Liver (tissue), 3 donors: ENCODE data around the gene GCGR.

Experiments used
- EGR1 ChIP-seq, 2 donors: IDR thresholded peaks; 2 replicates each; pipeline ENCODE4 v1.6.1; 2016 to 2018; ENCODE audit warnings: antibody characterized with exemption in 2 of 2, low read depth in 2 of 2
- FOXA1 ChIP-seq: IDR thresholded peaks from 2 replicates; pipeline ENCODE4 v1.6.1; 2016; ENCODE audit warnings: antibody characterized with exemption
- GABPA ChIP-seq, 2 donors: IDR thresholded peaks in 1 of 2; conservative IDR thresholded peaks in 1 of 2; 2 replicates each; pipeline ENCODE4 v1.6.1; 2016; ENCODE audit warnings: antibody characterized with exemption in 2 of 2, mild to moderate bottlenecking in 1 of 2, moderate library complexity in 1 of 2
- HNF4A ChIP-seq, 2 donors: conservative IDR thresholded peaks; 2 replicates each; pipeline ENCODE4 v1.6.1; 2016; ENCODE audit warnings: antibody characterized with exemption in 2 of 2, mild to moderate bottlenecking in 2 of 2
- JUND ChIP-seq, 2 donors: IDR thresholded peaks; 2 replicates each; pipeline ENCODE4 v1.6.1; 2016; ENCODE audit warnings: antibody characterized with exemption in 2 of 2
- RAD21 ChIP-seq, 2 donors: IDR thresholded peaks; 2 replicates each; pipeline ENCODE4 v1.6.1; 2016; ENCODE audit warnings: antibody characterized with exemption in 2 of 2, mild to moderate bottlenecking in 2 of 2
- SP1 ChIP-seq: IDR thresholded peaks from 2 replicates; pipeline ENCODE4 v1.6.1; 2018; ENCODE audit warnings: antibody characterized with exemption, mild to moderate bottlenecking
- TAF1 ChIP-seq: conservative IDR thresholded peaks from 2 replicates; pipeline ENCODE4 v1.6.1; 2016; ENCODE audit warnings: antibody characterized with exemption, mild to moderate bottlenecking
- YY1 ChIP-seq: IDR thresholded peaks from 2 replicates; pipeline ENCODE4 v1.6.1; 2016; ENCODE audit warnings: antibody characterized with exemption, mild to moderate bottlenecking
- TF ChIP-seq, protein P1 (sequence below): fragments of 150-350 bp; IDR thresholded peaks from 2 replicates; pipeline ENCODE4 v1.5.1; 2017; ENCODE audit warnings: improper control_type of control experiment, low read depth, low read length; ENCODE audit not compliant: missing input control
- TF ChIP-seq, protein P2 (sequence below): IDR thresholded peaks from 2 replicates; pipeline ENCODE4 v1.6.1; 2016; ENCODE audit warnings: antibody characterized with exemption
- TF ChIP-seq, protein P3 (sequence below): IDR thresholded peaks from 2 replicates; pipeline ENCODE4 v1.6.1; 2016; ENCODE audit warnings: antibody characterized with exemption, mild to moderate bottlenecking
- TF ChIP-seq, protein P4 (sequence below): IDR thresholded peaks from 2 replicates; pipeline ENCODE4 v1.6.1; 2016; ENCODE audit warnings: antibody characterized with exemption
- donor health status: healthy.
- donor health status: healthy.

DNA sequence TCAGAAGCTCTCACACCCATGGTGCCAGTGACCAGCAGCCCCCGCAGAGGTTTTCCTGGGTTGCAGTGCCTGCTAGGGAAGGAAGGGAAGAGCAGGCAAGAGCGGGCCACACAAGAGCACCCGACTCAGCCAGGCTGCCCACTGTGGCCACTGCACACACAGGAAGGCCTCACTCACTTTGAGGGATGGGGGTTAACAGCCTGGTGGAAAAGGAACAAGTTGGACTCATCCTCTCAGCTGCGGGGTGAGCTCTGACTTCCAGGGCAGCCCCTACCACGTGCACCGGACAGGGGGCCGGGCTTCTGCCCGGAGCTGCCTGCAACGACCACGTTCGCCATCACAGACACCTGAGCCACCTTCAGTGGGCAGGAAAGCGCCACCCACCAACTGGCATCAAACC is 48.3 kb downstream of the GCGR start:
- TF ChIP-seq, protein P1, sequence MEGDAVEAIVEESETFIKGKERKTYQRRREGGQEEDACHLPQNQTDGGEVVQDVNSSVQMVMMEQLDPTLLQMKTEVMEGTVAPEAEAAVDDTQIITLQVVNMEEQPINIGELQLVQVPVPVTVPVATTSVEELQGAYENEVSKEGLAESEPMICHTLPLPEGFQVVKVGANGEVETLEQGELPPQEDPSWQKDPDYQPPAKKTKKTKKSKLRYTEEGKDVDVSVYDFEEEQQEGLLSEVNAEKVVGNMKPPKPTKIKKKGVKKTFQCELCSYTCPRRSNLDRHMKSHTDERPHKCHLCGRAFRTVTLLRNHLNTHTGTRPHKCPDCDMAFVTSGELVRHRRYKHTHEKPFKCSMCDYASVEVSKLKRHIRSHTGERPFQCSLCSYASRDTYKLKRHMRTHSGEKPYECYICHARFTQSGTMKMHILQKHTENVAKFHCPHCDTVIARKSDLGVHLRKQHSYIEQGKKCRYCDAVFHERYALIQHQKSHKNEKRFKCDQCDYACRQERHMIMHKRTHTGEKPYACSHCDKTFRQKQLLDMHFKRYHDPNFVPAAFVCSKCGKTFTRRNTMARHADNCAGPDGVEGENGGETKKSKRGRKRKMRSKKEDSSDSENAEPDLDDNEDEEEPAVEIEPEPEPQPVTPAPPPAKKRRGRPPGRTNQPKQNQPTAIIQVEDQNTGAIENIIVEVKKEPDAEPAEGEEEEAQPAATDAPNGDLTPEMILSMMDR = no peak
- TF ChIP-seq, protein P2, sequence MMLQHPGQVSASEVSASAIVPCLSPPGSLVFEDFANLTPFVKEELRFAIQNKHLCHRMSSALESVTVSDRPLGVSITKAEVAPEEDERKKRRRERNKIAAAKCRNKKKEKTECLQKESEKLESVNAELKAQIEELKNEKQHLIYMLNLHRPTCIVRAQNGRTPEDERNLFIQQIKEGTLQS = no peak
- no peak for TF ChIP-seq SP1
- TF ChIP-seq GABPA (IDR thresholded peaks at IDR 0.05 in 1 of 2, conservative IDR thresholded peaks at IDR 0.05 in 1 of 2) = no peak
- no peak for TF ChIP-seq TAF1
- TF ChIP-seq HNF4A (conservative IDR thresholded peaks at IDR 0.05) = no peak
- no peak for TF ChIP-seq YY1
- TF ChIP-seq FOXA1 = no peak
- TF ChIP-seq, protein P3, sequence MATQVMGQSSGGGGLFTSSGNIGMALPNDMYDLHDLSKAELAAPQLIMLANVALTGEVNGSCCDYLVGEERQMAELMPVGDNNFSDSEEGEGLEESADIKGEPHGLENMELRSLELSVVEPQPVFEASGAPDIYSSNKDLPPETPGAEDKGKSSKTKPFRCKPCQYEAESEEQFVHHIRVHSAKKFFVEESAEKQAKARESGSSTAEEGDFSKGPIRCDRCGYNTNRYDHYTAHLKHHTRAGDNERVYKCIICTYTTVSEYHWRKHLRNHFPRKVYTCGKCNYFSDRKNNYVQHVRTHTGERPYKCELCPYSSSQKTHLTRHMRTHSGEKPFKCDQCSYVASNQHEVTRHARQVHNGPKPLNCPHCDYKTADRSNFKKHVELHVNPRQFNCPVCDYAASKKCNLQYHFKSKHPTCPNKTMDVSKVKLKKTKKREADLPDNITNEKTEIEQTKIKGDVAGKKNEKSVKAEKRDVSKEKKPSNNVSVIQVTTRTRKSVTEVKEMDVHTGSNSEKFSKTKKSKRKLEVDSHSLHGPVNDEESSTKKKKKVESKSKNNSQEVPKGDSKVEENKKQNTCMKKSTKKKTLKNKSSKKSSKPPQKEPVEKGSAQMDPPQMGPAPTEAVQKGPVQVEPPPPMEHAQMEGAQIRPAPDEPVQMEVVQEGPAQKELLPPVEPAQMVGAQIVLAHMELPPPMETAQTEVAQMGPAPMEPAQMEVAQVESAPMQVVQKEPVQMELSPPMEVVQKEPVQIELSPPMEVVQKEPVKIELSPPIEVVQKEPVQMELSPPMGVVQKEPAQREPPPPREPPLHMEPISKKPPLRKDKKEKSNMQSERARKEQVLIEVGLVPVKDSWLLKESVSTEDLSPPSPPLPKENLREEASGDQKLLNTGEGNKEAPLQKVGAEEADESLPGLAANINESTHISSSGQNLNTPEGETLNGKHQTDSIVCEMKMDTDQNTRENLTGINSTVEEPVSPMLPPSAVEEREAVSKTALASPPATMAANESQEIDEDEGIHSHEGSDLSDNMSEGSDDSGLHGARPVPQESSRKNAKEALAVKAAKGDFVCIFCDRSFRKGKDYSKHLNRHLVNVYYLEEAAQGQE = no peak
- no peak for TF ChIP-seq RAD21 (IDR thresholded peaks at IDR 0.05)
- TF ChIP-seq, protein P4, sequence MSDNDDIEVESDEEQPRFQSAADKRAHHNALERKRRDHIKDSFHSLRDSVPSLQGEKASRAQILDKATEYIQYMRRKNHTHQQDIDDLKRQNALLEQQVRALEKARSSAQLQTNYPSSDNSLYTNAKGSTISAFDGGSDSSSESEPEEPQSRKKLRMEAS = no peak
- TF ChIP-seq JUND (IDR thresholded peaks at IDR 0.05) = no peak
- TF ChIP-seq EGR1 (IDR thresholded peaks at IDR 0.05; ENCODE audit: low read depth in 2 of 2) = no peak
